Cardiac muscle cell (in vitro differentiated cells and primary cell): ENCODE data around the gene NTNG1. TPM values are rescaled to one million over a fixed set of nuclear protein-coding genes. Genes with fewer than 3 reads are reported as not detected.

Source experiments
- DNase-seq, 2 donors: peaks; one replicate each; pipeline versions ENCODE4 v3.0.0 to v3.0.0-alpha.2; 2010 to 2017; ENCODE audit warnings: low read depth in 1 of 2, low spot score in 1 of 2
- H3K27ac ChIP-seq: fragments of 200-600 bp; sonication (generic); 2 replicates; pipeline ENCODE4 v1.5.1; 2016
- H3K27me3 ChIP-seq: fragments of 200-600 bp; sonication (generic); 2 replicates; pipeline ENCODE4 v1.6.0; 2016; ENCODE audit warnings: control low read depth
- H3K36me3 ChIP-seq: fragments of 200-600 bp; sonication (generic); 2 replicates; pipeline ENCODE4 v1.5.1; 2016; ENCODE audit warnings: control low read depth
- H3K4me1 ChIP-seq: fragments of 200-600 bp; sonication (generic); 2 replicates; pipeline ENCODE4 v1.8.1; 2017; ENCODE audit warnings: low read depth, mild to moderate bottlenecking, mixed run types
- H3K4me3 ChIP-seq: fragments of 200-600 bp; sonication (generic); 2 replicates; pipeline ENCODE4 v1.5.1; 2016; ENCODE audit warnings: mild to moderate bottlenecking
- H3K9me3 ChIP-seq: fragments of 200-600 bp; sonication (generic); 2 replicates; pipeline ENCODE4 v1.5.1; 2017; ENCODE audit warnings: low read depth, mild to moderate bottlenecking, control low read depth
- CTCF ChIP-seq: IDR thresholded peaks from 2 replicates; pipeline ENCODE4 v1.5.1; 2012; ENCODE audit warnings: low read depth, mild to moderate bottlenecking, low read length
- polyA plus RNA-seq: library from polyadenylated mRNA; unstranded; fragments of >200 nt; fragmentation: Nextera tagmentation; extraction: Ambion mirVana; gene quantifications from 2 replicates; pipeline ENCODE4 v1.2.1, GENCODE V29; 2016
- total RNA-seq: library from RNA; depleted of rRNA; stranded (reverse); fragments of >200 nt; gene quantifications from 2 replicates; pipeline ENCODE4 v1.2.3, GENCODE V29; 2016

The NTNG1 gene
- total and polyA plus RNA-seq, 2 experiments from 2014 or later: 0.12 TPM; not detected in 1

- no peaks in the 10 kb centered on the region for H3K27me3 ChIP-seq
- H3K27ac ChIP-seq: no peak overlapping the region
- no peaks in the 10 kb centered on the region for H3K9me3 ChIP-seq
- H3K36me3 ChIP-seq: no peaks in the 10 kb centered on the region
- no peak for DNase-seq
- H3K4me1 ChIP-seq: no peaks in the 10 kb centered on the region
- no peak overlapping the region for H3K4me3 ChIP-seq
- TF ChIP-seq CTCF: no peak
Measured at GRCh38 chr1:107358619-107359327, 217.9 kb downstream of the NTNG1 start.

GRCh38 chr1:107359472-107360241 is 218.8 kb downstream of the NTNG1 start:
- Histone ChIP-seq H3K4me3 (no peak overlapping the region), H3K36me3 (no peaks in the 10 kb centered on the region), H3K4me1 (no peaks in the 10 kb centered on the region), H3K27ac (no peak overlapping the region), H3K9me3 (no peaks in the 10 kb centered on the region), H3K27me3 (no peaks in the 10 kb centered on the region)
- TF ChIP-seq CTCF: no peak
- DNase-seq: no peak

- Histone ChIP-seq H3K27me3 (no peaks in the 10 kb centered on the region), H3K36me3 (no peaks in the 10 kb centered on the region), H3K4me3 (no peak overlapping the region), H3K27ac (no peak overlapping the region), H3K9me3 (no peaks in the 10 kb centered on the region), H3K4me1 (no peaks in the 10 kb centered on the region)
- TF ChIP-seq CTCF: no peak
- DNase-seq: no peak
Measured at GRCh38 chr1:107362468-107363140, 221.8 kb downstream of the NTNG1 start.

- H3K27me3 ChIP-seq: no peaks in the 10 kb centered on the region
- no peak for DNase-seq
- no peak overlapping the region for H3K4me3 ChIP-seq
- H3K27ac ChIP-seq: no peak overlapping the region
- no peaks in the 10 kb centered on the region for H3K36me3 ChIP-seq
- no peaks in the 10 kb centered on the region for H3K9me3 ChIP-seq
- H3K4me1 ChIP-seq: no peaks in the 10 kb centered on the region
- TF ChIP-seq CTCF: no peak
Measured at GRCh38 chr1:107363154-107363553, 222.3 kb downstream of the NTNG1 start.

GRCh38 chr1:107365527-107366240 is 224.8 kb downstream of the NTNG1 start:
- DNase-seq: no peak
- Histone ChIP-seq H3K27me3 (no peaks in the 10 kb centered on the region), H3K27ac (no peak overlapping the region), H3K4me3 (no peak overlapping the region), H3K36me3 (no peaks in the 10 kb centered on the region), H3K4me1 (no peaks in the 10 kb centered on the region), H3K9me3 (no peaks in the 10 kb centered on the region)
- no peak for TF ChIP-seq CTCF
